Trophoblast cell (in vitro differentiated cells and primary cell): ENCODE results near the gene DCN.

Experiments used
- DNase-seq, 2 donors: peaks; one replicate each; pipeline ENCODE4 v3.0.0-alpha.2; 2016
- H2AFZ ChIP-seq: 2 replicates; pipeline ENCODE4 v1.6.1; 2013; ENCODE audit warnings: low read length, moderate library complexity, mild to moderate bottlenecking; ENCODE audit not compliant: insufficient read depth, poor library complexity
- H2AK5ac ChIP-seq: 2 replicates; pipeline ENCODE4 v1.6.1; 2013; ENCODE audit warnings: mild to moderate bottlenecking, low read length
- H2BK120ac ChIP-seq: 2 replicates; pipeline ENCODE4 v1.6.1; 2013; ENCODE audit warnings: low read length, mild to moderate bottlenecking, moderate library complexity; ENCODE audit not compliant: insufficient read depth, poor library complexity
- H2BK12ac ChIP-seq: 2 replicates; pipeline ENCODE4 v1.6.1; 2013; ENCODE audit warnings: mild to moderate bottlenecking, low read length, moderate library complexity
- H2BK5ac ChIP-seq: 2 replicates; pipeline ENCODE4 v1.6.1; 2013; ENCODE audit warnings: low read length, low read depth, moderate library complexity, mild to moderate bottlenecking; ENCODE audit not compliant: poor library complexity
- H3K14ac ChIP-seq: 2 replicates; pipeline ENCODE4 v1.6.1; 2013; ENCODE audit warnings: mild to moderate bottlenecking, low read length
- H3K18ac ChIP-seq: 2 replicates; pipeline ENCODE4 v1.6.1; 2013; ENCODE audit warnings: mild to moderate bottlenecking, low read length
- H3K23ac ChIP-seq: 2 replicates; pipeline ENCODE4 v1.6.1; 2013; ENCODE audit warnings: low read length
- H3K27ac ChIP-seq: 2 replicates; pipeline ENCODE4 v1.5.1; 2013; ENCODE audit warnings: low read depth, mild to moderate bottlenecking, inconsistent platforms, low read length, moderate library complexity
- H3K27me3 ChIP-seq: 2 replicates; pipeline ENCODE4 v1.6.1; 2013; ENCODE audit warnings: inconsistent platforms, mild to moderate bottlenecking, low read length, moderate library complexity; ENCODE audit not compliant: insufficient read depth
- H3K36me3 ChIP-seq, 2 experiments: 1 replicate in 1 of 2; 2 replicates in 1 of 2; pipeline ENCODE4 v1.6.1; 2013; ENCODE audit warnings: low read length in 2 of 2, mild to moderate bottlenecking in 2 of 2, moderate library complexity in 1 of 2; ENCODE audit not compliant: insufficient read depth in 2 of 2, control insufficient read depth in 1 of 2
- H3K4ac ChIP-seq: 2 replicates; pipeline ENCODE4 v1.6.1; 2013; ENCODE audit warnings: low read depth, mild to moderate bottlenecking, low read length, moderate library complexity
- H3K4me1 ChIP-seq, 2 experiments: 1 replicate in 1 of 2; 2 replicates in 1 of 2; pipeline ENCODE4 v1.6.1; 2013; ENCODE audit warnings: low read length in 2 of 2, mild to moderate bottlenecking in 2 of 2, moderate library complexity in 1 of 2; ENCODE audit not compliant: insufficient read depth in 2 of 2, control insufficient read depth in 1 of 2
- H3K4me2 ChIP-seq: 2 replicates; pipeline ENCODE4 v1.6.1; 2013; ENCODE audit warnings: inconsistent platforms, mild to moderate bottlenecking, low read length, moderate library complexity
- H3K4me3 ChIP-seq: 2 replicates; pipeline ENCODE4 v1.5.1; 2013; ENCODE audit warnings: mild to moderate bottlenecking, low read depth, low read length, inconsistent platforms
- H3K79me1 ChIP-seq: one replicate; pipeline ENCODE4 v1.6.1; 2013; ENCODE audit warnings: low read length
- H3K79me2 ChIP-seq: 2 replicates; pipeline ENCODE4 v1.6.1; 2013; ENCODE audit warnings: low read length, mild to moderate bottlenecking; ENCODE audit not compliant: control insufficient read depth, insufficient read depth, poor library complexity
- H3K9ac ChIP-seq: 2 replicates; pipeline ENCODE4 v1.6.1; 2013; ENCODE audit warnings: mild to moderate bottlenecking, low read length
- H3K9me3 ChIP-seq: 2 replicates; pipeline ENCODE4 v1.6.1; 2013; ENCODE audit warnings: low read depth, mild to moderate bottlenecking, control low read depth, inconsistent platforms, low read length; ENCODE audit not compliant: insufficient read depth
- H4K12ac ChIP-seq: 2 replicates; pipeline ENCODE4 v1.6.1; 2013; ENCODE audit warnings: low read depth, mild to moderate bottlenecking, low read length, moderate library complexity
- H4K8ac ChIP-seq: 2 replicates; pipeline ENCODE4 v1.6.1; 2013; ENCODE audit warnings: low read depth, mild to moderate bottlenecking, low read length, moderate library complexity
- H4K91ac ChIP-seq: one replicate; pipeline ENCODE4 v1.6.1; 2013; ENCODE audit warnings: low read depth, mild to moderate bottlenecking, low read length, moderate library complexity
- WGBS: extraction: QIAGEN DNeasy Blood & Tissue Kit; methylation state at CpG from one replicate; pipeline ENCODE4 v1.1.7; 2013; ENCODE audit warnings: missing lambda C conversion rate; ENCODE audit not compliant: insufficient read length, insufficient coverage; ENCODE audit errors: extremely low coverage; 5-methylcytosine and 5-hydroxymethylcytosine counted together

Gene DCN

DNA sequence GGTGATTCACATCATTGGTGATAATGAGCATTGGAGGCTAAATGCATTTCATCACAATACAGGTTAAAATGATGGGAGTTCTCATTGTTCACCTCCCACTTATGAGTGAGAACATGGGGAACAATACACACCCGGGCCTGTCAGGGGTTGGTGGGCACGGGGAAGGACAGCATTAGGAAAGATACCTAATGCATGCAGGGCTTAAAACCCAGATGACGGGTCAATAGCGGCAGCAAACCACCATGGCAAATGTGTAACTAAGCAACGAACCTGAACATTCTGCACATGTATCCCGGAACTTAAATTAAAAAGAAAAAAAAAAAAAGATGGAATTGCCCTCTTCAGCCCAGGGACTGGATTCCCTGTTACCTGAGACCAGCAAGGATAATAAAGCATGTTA, 69.0 kb downstream of the DCN start:
- H3K27me3 ChIP-seq: no peaks in the 10 kb centered on the region
- WGBS: no CpG with 5 or more reads among the region's 6 CpGs
- H3K4ac ChIP-seq: no peak overlapping the region

DNA sequence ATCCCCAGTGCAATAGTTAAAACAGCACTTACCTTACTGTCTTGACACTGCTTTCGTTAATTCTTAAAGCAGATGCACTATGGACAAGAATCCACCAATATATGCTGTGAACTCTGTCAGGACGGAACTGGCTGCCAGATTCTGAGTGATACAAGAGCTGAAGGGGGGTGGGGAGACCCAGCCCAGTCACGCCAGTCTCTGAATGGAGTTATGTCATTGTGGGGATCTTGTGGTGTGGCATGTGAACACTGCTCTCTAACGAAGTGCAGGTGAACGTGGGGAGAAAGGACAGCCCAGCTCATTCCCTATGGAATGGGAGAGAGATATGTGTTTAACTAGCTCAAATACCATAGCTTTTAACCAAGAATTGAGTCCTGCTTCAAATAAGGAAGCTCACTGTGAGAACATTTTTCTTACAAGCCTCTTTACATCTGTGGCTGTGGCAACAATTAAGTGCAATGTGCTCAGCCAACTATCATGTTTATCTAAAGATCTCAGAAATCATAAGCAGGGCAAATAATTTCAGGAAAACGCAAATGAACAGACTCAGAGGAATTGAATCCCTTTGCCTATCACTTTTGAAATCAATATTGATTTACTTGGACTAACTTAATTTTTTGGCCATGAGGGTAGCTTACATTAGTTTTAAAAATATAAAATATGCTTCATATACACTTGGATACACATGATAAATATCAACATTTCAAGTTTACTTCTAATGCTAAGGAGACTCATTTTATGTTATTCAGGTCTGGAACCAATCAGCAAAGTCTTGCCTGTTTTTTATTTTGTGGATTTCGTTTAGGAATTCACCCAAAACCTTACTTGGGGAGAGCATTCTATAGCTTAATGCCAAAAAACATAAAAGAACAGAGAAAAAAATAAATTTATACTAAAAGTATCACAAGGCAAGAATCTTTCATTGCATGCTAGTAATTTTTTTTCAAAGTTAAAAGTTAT, 71.0 kb downstream of the DCN start, which contains the start of gene LUM:
LUM (minus strand) TSS at position 129 of the 960 bp plus-strand sequence. CDS start 2,515 bp downstream, outside the sequence.
- Histone ChIP-seq H3K4me3 (peak within 1 kb of the TSS; percentile 11), H3K79me1 (peaks cover 10% of the 10 kb centered on the region), H3K4me1 (peaks cover 3 to 11% of the 10 kb centered on the region in 2 experiments), H4K91ac (no peak within 1 kb of the TSS), H2BK5ac (no peak within 1 kb of the TSS), H3K4me2 (peak within 1 kb of the TSS; percentile 53), H4K12ac (no peak within 1 kb of the TSS), H3K18ac (no peak within 1 kb of the TSS), H3K36me3 (peaks cover 2 to 7% of the 10 kb centered on the region in 2 experiments), H3K27me3 (no peaks in the 10 kb centered on the region), H2AFZ (no peak within 1 kb of the TSS), H2AK5ac (no peak within 1 kb of the TSS), H3K79me2 (peaks cover 3% of the 10 kb centered on the region), H3K27ac (peak within 1 kb of the TSS; percentile 95), H2BK120ac (no peak within 1 kb of the TSS), H2BK12ac (no peak within 1 kb of the TSS), H3K9ac (no peak within 1 kb of the TSS), H3K14ac (no peak within 1 kb of the TSS), H3K9me3 (no peaks in the 10 kb centered on the region), H3K4ac (no peak within 1 kb of the TSS), H4K8ac (no peak within 1 kb of the TSS), H3K23ac (no peak within 1 kb of the TSS)
- WGBS: no CpG with 5 or more reads among the region's 7 CpGs
- peak in 1 of 2 donors; percentile 31 for DNase-seq

More for the DNA sequence above, 69.0 kb downstream of the DCN start:
- H2BK120ac ChIP-seq: no peak overlapping the region
- no peak overlapping the region for H3K4me3 ChIP-seq
- no peak overlapping the region for H3K4me2 ChIP-seq
- no peaks in the 10 kb centered on the region for H3K36me3 ChIP-seq
- H3K4me1 ChIP-seq: peaks cover 0 to 4% of the 10 kb centered on the region in 2 experiments
- H3K18ac ChIP-seq: no peak overlapping the region
- no peak overlapping the region for H4K91ac ChIP-seq
- H3K9me3 ChIP-seq: no peaks in the 10 kb centered on the region
- H3K79me2 ChIP-seq: no peaks in the 10 kb centered on the region
- H3K9ac ChIP-seq: no peak overlapping the region
- H3K27ac ChIP-seq: no peak overlapping the region
- no peak overlapping the region for H2BK5ac ChIP-seq
- no peak overlapping the region for H3K14ac ChIP-seq
- H2BK12ac ChIP-seq: peak overlapping the region; percentile 44
- H3K23ac ChIP-seq: no peak overlapping the region
- H3K79me1 ChIP-seq: peaks cover 1% of the 10 kb centered on the region
- H2AFZ ChIP-seq: no peak overlapping the region
- DNase-seq: no peak
- no peak overlapping the region for H4K12ac ChIP-seq
- H2AK5ac ChIP-seq: no peak overlapping the region
- no peak overlapping the region for H4K8ac ChIP-seq

DNA sequence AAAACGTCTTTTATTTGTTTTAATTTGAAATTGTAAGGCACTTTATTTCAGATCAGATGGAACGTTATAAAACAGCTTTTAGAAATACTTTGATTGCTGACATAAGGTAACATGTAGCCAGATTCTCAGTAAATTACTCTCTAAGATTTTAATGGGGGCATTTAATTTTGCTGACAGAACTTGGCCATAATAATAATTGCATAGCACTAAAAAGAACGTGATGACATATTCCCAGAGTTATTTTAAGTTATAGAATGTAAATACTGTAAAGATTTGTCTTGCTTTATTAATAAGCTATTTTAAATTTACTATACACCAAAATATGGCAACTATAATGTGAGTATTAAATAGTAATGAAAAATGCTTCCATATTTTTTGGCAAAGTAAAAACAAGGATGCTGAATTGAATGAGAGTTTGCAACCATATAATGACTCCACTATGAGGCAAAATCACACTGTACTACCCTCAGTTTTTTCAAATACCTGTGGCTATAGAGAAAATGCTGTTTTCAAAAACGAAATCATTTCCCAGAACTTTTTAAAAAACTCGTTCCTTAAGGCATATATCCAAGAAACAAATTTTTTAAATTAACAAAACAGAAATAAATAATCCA, 72.2 kb downstream of the DCN start:
- Histone ChIP-seq H2AFZ (no peak overlapping the region), H3K9ac (no peak overlapping the region), H3K4me1 (peaks cover 3 to 14% of the 10 kb centered on the region in 2 experiments), H2BK12ac (no peak overlapping the region), H3K14ac (no peak overlapping the region), H3K79me2 (peaks cover 4% of the 10 kb centered on the region), H3K9me3 (no peaks in the 10 kb centered on the region), H4K12ac (no peak overlapping the region), H3K27ac (no peak overlapping the region), H3K36me3 (peaks cover 7 to 8% of the 10 kb centered on the region in 2 experiments), H4K91ac (no peak overlapping the region), H2BK5ac (no peak overlapping the region), H2BK120ac (no peak overlapping the region), H3K79me1 (peaks cover 10% of the 10 kb centered on the region), H3K4ac (no peak overlapping the region), H3K23ac (no peak overlapping the region), H3K27me3 (no peaks in the 10 kb centered on the region), H3K4me2 (no peak overlapping the region), H3K18ac (no peak overlapping the region), H3K4me3 (no peak overlapping the region), H4K8ac (no peak overlapping the region), H2AK5ac (no peak overlapping the region)
- no peak for DNase-seq
- WGBS: no CpG with 5 or more reads among the region's 5 CpGs

DNA sequence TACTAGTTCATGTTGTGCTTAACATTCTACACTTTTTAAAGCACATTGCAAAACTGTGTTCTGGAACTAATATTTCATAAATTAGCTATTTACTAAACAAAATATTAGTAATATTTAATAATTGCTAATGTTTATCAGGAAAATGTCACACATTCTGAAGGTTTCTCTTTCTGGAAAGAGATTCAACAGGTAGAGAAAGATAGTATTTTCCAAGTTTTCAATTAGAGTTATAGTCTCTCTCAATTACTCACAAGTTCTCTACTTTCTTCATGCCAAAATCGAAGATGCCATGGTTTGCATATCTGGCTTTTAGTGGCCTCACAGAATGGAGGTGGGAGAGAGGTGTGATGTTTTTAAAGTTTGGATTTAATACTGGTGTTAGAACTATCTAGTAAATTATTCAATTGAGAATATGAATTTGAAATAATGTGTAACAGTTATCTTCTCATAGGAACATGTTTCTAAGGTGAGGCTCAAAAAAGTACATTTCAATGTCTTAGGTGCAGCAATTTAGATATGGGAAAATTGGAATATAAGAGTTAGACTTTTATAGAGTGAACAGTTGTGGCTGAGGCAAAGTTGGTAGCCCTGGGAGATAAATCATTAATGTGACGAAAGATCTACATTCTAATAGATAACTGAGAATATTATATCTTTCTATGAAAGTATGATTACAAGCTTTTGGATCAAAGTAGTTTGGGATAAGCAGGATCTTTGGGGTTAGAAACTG, 72.9 kb downstream of the DCN start:
- peaks cover 3 to 14% of the 10 kb centered on the region in 2 experiments for H3K4me1 ChIP-seq
- H3K36me3 ChIP-seq: peaks cover 7 to 8% of the 10 kb centered on the region in 2 experiments
- no peaks in the 10 kb centered on the region for H3K27me3 ChIP-seq
- no CpG with 5 or more reads among the region's 2 CpGs for WGBS
- H2AK5ac ChIP-seq: no peak overlapping the region
- no peaks in the 10 kb centered on the region for H3K9me3 ChIP-seq
- no peak overlapping the region for H4K8ac ChIP-seq
- peak overlapping the region; percentile 86 for H3K27ac ChIP-seq
- H4K12ac ChIP-seq: no peak overlapping the region
- no peak overlapping the region for H3K9ac ChIP-seq
- H2BK5ac ChIP-seq: no peak overlapping the region
- H2BK12ac ChIP-seq: no peak overlapping the region
- no peak overlapping the region for H3K4ac ChIP-seq
- H2BK120ac ChIP-seq: no peak overlapping the region
- no peak overlapping the region for H3K4me3 ChIP-seq
- no peak overlapping the region for H4K91ac ChIP-seq
- H3K4me2 ChIP-seq: peak overlapping the region; percentile 65
- no peak overlapping the region for H3K14ac ChIP-seq
- H3K79me1 ChIP-seq: peaks cover 10% of the 10 kb centered on the region
- no peak overlapping the region for H3K23ac ChIP-seq
- no peak overlapping the region for H2AFZ ChIP-seq
- no peak overlapping the region for H3K18ac ChIP-seq
- H3K79me2 ChIP-seq: peaks cover 4% of the 10 kb centered on the region
- no peak for DNase-seq
